ENCODE data around the gene SUZ12. TPM values are rescaled to one million over a fixed set of nuclear protein-coding genes. Genes with fewer than 3 reads are reported as not detected.
"Not testable (repeated sequence)": the region's sequence is repeated elsewhere in the genome, so short reads cannot be mapped to it uniquely, and the experiment has no call there.

SUZ12 gene
- total RNA-seq, 4 donors from 2014 or later = 19.9 to 32.1 (median 23.8) TPM

DNA sequence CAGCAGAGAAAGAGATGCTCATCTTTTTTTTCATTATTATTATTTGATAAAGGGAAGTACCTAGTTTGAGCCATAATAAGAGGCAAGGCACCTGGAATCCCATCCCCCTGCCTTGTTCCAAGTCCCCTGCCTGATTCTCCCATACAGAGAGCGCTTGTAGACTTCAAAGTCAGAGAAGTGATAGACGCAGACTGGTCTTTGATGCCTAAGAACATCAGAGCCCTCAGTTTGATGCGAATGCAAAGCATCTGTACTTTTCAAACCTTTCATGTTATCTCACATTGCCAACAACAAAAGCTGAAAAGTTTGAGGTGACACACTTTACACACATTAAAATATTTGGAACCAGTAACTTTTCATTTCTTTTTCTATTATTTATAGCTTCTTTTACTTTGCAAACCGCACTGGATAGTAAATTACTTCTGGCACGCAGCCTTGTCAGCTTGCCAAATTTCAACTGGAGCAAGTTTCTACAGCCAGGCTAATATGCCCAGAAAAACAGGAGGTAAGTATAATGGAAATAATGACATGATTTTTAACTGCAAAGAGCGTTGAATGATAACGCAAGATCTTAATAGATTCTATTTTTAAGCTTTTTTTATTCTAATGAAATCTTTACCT is 29.4 kb upstream of the SUZ12 start:
- DNase-seq = peak; percentile 62 to 76
- Histone ChIP-seq H3K4me1 (no peaks in the 10 kb centered on the region), H3K27me3 (no peaks in the 10 kb centered on the region), H3K4me3 (replicated peaks in 1 of 3) (no peak overlapping the region), H3K36me3 (no peaks in the 10 kb centered on the region), H3K9me3 (no peaks in the 10 kb centered on the region), H3K27ac (no peak overlapping the region)
- WGBS, 2 donors = 10 to 21% methylated on average over 7 of the region's 7 CpGs
- no peak for TF ChIP-seq POLR2A (IDR thresholded peaks at IDR 0.05)
- TF ChIP-seq, protein P1, sequence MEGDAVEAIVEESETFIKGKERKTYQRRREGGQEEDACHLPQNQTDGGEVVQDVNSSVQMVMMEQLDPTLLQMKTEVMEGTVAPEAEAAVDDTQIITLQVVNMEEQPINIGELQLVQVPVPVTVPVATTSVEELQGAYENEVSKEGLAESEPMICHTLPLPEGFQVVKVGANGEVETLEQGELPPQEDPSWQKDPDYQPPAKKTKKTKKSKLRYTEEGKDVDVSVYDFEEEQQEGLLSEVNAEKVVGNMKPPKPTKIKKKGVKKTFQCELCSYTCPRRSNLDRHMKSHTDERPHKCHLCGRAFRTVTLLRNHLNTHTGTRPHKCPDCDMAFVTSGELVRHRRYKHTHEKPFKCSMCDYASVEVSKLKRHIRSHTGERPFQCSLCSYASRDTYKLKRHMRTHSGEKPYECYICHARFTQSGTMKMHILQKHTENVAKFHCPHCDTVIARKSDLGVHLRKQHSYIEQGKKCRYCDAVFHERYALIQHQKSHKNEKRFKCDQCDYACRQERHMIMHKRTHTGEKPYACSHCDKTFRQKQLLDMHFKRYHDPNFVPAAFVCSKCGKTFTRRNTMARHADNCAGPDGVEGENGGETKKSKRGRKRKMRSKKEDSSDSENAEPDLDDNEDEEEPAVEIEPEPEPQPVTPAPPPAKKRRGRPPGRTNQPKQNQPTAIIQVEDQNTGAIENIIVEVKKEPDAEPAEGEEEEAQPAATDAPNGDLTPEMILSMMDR (IDR thresholded peaks at IDR 0.05) = no peak
- intact Hi-C loops (cut with DNase I) = no loop called here

GRCh38 chr17:31908386-31908785 is 28.4 kb upstream of the SUZ12 start:
- Histone ChIP-seq H3K4me1 (no peaks in the 10 kb centered on the region), H3K9me3 (no peaks in the 10 kb centered on the region), H3K36me3 (no peaks in the 10 kb centered on the region), H3K4me3 (replicated peaks in 1 of 3) (no peak overlapping the region), H3K27ac (no peak overlapping the region), H3K27me3 (no peaks in the 10 kb centered on the region)
- intact Hi-C loops (cut with DNase I) = no loop called here
- no peak for DNase-seq
- TF ChIP-seq, protein P1 (IDR thresholded peaks at IDR 0.05) = no peak
- TF ChIP-seq POLR2A (IDR thresholded peaks at IDR 0.05) = no peak

DNA sequence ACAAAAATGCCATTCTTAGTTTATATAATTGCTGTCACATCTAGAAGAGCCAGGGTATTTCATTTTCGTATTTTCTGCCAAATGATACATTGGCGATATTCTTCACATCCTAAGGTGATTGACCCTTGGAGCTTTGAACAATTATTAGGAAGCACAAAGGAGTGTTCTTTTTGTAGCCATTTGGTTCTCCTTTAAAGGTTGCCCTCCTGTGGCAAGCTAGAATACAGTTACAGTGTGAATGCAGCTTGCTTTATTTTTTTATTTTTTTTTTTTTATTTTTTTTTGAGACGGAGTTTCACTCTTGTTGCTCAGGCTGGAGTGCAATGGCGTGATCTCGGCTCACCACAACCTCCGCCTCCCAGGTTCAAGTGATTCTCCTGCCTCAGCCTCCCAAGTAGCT is 24.1 kb upstream of the SUZ12 start:
- H3K4me3 ChIP-seq (replicated peaks in 1 of 3); H3K9me3 ChIP-seq; H3K36me3 ChIP-seq; intact Hi-C loops (cut with DNase I); H3K27me3 ChIP-seq; H3K4me1 ChIP-seq; DNase-seq; H3K27ac ChIP-seq: not testable (repeated sequence)
- WGBS, 2 donors = 59 to 62% methylated on average over 6 of the region's 6 CpGs

DNA sequence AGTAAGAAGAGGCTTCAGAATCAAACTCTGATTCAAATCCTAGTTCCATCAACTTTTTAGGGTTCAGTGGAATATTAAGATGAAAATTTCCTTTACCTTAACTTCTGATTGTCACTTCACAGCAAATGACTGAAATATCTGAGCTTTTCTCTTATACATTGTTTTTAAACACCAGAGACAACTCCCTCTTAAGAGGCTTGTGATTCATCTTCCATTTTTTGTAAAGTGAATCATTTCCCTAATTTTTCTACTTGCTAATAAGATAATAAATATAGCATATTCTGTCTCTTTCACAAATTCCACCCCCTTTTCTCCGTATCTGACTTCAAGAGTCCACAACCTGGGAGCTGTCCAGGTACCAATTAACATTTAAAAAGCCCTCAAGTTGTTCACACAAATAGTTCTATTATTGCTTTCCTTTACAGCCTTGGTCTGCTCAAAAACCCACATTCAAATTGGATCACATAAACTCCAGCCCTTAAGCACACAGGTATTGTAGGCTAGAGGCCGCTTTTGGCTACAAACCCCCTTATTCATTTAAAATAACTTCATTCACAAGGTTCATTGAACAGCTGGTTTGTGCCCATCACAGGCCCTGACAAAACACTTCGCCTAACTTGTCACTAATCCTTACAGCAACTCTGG is 21.2 kb upstream of the SUZ12 start:
- H3K36me3 ChIP-seq = no peaks in the 10 kb centered on the region
- H3K4me3 ChIP-seq (replicated peaks in 1 of 3) = no peak overlapping the region
- 80 to 87% methylated on average over 3 of the region's 3 CpGs for WGBS, 2 donors
- H3K4me1 ChIP-seq = peaks cover 0 to 8% of the 10 kb centered on the region in 2 donors
- H3K9me3 ChIP-seq = no peaks in the 10 kb centered on the region
- no peak overlapping the region for H3K27ac ChIP-seq
- DNase-seq = no peak
- no peaks in the 10 kb centered on the region for H3K27me3 ChIP-seq
- intact Hi-C loops (cut with DNase I) = no loop called here
- TF ChIP-seq, protein P1 (IDR thresholded peaks at IDR 0.05) = no peak
- TF ChIP-seq POLR2A (IDR thresholded peaks at IDR 0.05) = no peak

GRCh38 chr17:31916491-31917064 is 20.2 kb upstream of the SUZ12 start:
- peaks cover 0 to 8% of the 10 kb centered on the region in 2 donors for H3K4me1 ChIP-seq
- TF ChIP-seq, protein P1 (IDR thresholded peaks at IDR 0.05) = no peak
- TF ChIP-seq POLR2A (IDR thresholded peaks at IDR 0.05) = no peak
- no peaks in the 10 kb centered on the region for H3K27me3 ChIP-seq
- no peak overlapping the region for H3K4me3 ChIP-seq (replicated peaks in 1 of 3)
- no peaks in the 10 kb centered on the region for H3K9me3 ChIP-seq
- WGBS, 2 donors = 55 to 59% methylated on average over 27 to 31 of the region's 36 CpGs
- DNase-seq = no peak
- intact Hi-C loops (cut with DNase I) = no loop called here
- no peaks in the 10 kb centered on the region for H3K36me3 ChIP-seq
- H3K27ac ChIP-seq = no peak overlapping the region

Measured in thyroid gland (tissue), 4 donors.